GM19023 (cell line): Measurements from ENCODE around the gene PRR33.

Experiments
- ATAC-seq: cut with Tn5 transposase; IDR thresholded peaks from one replicate; pipeline ENCODE4 v1.9.1; 2021; ENCODE audit warnings: mild to moderate bottlenecking, moderate library complexity; ENCODE audit not compliant: unreplicated experiment

PRR33 gene

DNA sequence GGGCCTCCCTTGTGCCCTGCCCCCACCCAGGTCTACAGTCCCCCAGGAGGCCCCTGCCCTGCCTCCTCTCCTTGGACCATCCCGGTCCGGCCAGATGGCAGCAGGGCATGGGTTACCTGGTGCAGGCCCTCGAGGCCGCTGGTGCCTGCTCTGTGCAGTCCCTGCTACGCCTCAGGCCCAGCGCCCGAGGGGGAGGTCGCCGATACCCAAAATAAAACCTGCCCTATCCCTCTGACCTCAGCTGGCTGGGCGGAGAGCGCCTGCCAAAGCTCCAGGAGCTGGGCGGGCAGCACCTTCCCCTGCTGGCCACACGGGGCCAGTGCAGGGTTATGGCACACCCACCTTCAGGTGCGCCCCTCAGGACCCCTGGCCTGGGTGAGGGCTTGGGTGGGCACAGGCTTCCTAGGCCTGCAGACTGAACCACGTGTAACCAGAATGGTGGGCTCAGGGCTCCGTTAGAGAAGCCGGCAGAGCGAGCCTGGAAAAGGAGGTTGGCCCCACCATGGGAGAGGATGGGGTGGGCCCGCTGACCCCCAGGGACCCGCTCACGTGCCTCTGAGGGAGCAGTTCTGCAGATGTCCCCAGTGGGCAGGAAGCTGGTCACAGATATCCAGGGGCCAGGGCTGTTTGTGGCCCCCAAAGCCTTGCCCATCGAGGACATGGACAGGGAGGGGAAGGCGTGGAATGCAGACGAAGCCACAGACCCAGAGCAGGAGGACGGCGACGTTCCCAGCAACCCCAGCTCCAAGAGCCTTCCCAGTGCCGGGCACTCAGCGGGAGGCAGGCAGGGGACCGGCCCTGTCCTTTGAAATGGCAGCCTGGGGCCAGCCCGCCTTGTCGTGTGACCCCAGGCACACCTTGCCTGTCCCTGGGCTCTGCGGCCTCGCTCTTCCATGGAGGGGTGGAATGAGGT is 26.1 kb upstream of the PRR33 start:
- no peak for ATAC-seq

DNA sequence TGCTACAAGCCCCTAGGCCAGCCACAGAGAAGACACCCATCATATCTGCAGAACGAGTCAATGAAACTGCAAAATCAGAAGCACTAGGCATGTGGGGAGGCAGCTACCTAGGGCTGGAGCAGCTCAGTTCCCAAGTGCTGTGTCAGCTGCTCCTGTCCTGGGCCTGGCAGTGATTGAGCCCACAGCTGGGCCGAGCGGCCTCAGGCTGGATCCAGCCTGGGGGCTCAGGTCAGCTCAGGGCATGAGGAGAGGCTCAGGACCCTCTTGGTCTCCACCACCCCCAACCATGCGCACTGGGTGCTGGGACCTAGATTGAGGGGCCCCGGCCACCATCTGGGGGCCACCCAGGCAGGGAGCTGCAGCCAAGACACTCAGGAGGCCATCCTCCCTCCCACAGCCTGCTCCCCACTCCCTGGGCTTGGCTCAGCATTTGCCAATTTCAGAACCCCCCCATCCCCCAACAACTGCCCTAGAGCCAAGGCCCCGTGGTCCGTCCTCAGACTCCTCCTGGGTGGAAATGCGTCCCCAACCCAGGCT is 25.4 kb upstream of the PRR33 start:
- ATAC-seq, result no peak

DNA sequence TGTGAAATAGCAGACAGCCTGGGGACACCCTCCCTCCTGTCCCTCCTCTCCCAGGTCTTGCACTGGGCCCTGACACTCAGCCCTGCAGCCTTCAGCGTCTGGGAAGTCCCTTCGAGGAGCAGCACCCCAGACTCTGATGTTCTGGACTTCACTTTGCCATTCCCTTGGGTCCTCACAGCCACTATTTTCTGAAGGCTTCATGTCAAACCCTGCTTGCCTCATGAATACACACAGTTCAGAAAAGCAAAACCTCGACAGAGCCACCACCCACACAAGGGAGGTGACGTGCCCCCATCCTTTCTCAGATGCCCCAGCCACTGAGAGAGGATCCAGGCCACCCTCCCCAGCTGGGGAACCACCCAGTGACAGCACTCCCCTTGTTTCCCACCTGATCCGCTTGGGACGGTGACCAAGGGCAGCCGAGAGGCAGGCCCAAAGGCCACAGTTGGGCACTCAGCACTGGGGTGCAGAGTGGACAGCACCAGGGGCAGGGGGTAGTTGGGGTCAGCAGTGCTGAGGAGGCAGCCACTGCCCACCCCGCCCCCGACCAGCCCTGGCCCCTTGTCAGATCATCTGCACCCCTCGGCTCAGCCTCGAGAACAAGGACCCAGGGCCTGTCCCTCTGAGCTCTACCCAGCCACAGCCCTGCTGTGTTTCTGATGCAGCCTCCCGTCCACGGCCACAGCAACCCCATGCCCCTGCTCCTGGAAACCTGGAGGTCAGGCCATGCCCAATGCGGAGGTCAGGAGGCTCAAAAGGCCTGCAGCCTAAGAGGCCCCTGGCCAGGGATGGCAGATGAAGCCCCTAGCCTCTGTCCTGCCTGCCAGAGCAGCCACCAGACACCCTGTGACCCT is 24.7 kb upstream of the PRR33 start:
- peak; percentile 58 for ATAC-seq

DNA sequence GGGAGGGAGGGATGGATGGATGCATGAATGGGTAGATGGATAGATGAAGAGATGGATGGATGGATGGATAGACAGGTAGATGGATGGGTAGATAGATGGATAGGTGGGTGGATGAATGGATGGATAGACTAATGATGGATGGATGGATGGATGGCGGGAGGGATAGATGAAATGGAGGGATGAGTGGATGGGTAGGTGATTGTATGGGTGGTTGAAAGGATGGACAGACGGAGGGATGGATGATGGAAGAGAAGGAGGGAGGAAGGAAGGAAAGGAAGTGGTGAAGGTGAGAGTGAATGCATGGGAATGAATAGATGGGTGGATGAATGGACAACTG is 24.1 kb upstream of the PRR33 start:
- ATAC-seq, result no peak

- no peak for ATAC-seq
Measured at GRCh38 chr11:1913271-1914060, 21.8 kb upstream of the PRR33 start.

DNA sequence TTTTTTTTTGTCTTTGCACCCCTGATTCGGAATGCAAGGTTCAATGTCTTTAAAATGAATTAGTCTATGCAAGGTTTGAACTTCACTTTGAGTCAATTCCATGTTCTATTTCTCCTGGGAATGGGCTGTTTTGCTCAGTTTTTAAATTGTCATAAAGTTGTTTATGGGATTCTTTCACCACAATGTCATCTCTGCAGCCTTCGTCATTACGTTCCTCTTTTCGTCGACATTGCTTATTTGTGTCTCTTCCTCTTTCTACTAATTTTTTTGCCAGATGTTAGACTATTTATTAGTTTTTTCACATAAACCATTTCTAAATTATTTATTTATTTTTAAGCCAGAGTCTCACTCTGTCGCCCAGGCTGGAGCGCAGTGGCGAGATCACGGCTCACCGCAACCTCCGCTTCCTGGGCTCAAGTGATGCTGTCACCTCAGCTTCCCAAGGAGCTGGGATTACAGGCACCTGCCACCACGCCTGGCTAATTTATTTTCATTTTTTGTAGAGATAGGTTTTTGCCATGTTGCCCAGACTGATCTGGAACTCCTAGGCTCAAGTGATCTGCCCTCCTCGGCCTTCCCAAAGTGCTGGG is 20.7 kb upstream of the PRR33 start:
- ATAC-seq, result no peak

DNA sequence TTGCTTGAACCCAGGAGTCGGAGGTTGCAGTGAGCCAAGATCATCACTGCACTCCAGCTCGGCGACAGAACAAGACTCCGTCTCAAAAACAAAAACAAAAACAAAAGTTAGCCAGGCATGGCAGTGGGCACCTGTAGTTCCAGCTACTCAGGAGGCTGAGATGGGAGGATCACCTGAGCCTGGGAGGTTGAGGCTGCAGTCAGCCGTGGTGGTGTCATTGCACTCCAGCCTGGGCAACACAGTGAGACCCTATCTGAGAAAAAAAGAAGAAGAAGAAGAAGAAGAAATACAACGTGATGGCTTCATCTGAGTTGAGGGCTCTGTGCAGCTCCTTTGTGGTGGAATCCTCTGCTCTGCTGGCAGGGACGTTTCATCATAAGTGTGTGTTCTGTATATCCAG is 17.8 kb upstream of the PRR33 start:
- ATAC-seq, result no peak

DNA sequence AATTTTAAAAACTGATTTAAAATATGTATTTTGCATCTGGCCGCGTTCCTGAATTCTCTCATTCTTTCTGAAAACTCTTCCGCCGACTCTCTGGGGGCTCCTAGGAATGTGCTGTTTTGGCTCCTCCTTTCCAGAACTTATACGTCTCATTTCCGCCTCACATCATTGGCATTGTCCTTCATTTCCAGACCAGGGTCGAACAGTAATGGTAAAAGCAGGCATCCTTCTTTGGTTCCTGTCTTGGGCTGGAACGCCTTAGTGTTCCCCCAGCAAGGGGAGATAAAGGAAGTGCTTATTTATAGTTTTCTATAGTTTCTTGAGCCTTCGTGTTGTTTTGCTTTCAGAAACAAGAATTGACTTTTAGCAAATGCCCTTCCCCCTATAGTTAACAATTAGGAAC is 16.9 kb upstream of the PRR33 start:
- ATAC-seq, result no peak

GRCh38 chr11:1906611-1907423 is 15.1 kb upstream of the PRR33 start:
- ATAC-seq, result no peak

- ATAC-seq, result no peak
Measured at GRCh38 chr11:1906181-1906580, 14.5 kb upstream of the PRR33 start.

DNA sequence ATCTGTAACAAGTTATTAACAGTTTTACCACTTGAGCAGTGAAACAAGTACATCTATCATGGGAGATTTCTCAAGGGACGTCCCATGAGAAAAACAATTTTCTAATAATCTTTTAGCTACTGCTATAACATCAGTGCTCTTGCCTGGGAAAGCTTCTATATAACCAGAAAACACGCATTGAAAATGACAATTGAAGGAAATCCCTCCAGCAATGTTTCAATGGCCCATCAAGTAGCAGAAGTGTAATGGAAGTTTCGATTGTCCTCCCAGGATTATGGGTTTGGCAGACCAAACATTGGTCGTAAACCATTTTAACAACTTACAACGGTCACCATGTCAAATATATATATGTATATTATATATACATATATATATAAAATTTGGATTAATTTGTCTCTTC is 8.0 kb upstream of the PRR33 start:
- no peak for ATAC-seq

DNA sequence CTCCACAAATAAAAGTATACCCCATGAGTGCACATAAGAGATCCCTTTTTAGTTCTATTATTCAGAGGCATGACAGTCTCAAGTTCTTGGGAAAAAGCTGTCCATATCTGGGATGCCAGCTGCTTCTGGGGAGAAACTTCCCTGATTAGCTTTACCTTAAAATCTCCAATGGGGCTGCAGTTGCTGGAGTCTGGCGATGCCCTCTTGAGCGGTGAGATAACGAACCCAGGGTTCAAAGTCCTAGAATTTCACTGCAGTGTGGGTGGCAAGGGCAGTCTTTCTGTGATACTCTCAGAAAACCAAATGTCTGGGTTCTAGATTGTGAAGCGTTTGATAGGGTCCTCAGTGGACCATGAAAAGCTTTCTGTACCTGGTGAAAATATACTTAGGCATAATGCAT is 7.4 kb upstream of the PRR33 start:
- no peak for ATAC-seq

DNA sequence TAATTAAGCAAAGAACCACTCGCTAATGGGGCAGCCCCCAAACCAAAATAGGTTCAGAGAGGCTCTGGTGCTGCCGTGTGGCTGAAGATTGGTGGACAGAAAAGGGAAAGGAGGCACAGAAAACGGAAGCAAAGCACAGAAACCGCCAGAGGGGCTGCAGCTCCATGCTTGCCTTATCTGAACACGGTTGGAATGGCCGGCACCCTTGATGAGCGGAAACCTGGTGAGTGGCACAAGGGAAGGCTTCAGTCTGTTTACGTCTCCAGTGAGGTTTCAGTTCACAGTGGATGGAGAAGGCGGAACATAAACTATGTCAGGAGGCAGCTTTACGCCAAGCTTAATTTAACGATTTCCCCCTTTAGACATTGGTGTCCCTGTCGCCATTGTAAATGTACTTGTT is 5.2 kb upstream of the PRR33 start:
- ATAC-seq, result no peak

DNA sequence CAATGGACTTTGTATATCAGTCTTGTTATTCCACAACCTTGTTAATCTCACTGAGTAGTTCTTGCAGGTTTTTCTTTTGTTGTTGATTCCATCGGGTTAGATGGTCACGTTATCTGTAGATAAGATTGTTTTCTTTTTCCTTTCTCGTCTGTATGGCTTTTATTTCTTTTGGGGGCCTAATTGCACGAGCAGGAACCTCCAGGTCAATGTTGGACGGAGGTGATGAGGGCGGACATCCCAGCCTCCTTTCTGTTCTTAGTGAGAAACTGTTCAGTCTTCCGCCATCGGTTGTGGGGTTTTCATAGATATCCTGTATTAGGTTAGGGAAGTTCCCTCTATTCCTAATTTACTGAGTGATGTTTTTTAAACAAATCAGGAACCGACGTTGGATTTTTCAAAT is 4.8 kb upstream of the PRR33 start:
- ATAC-seq, result no peak

GRCh38 chr11:1894759-1895158 is 3.1 kb upstream of the PRR33 start:
- no peak for ATAC-seq

- ATAC-seq, result no peak
Measured at GRCh38 chr11:1893581-1894359, 2.1 kb upstream of the PRR33 start.

- no peak for ATAC-seq
Measured at GRCh38 chr11:1892558-1892957, 863 bp upstream of the PRR33 start.

DNA sequence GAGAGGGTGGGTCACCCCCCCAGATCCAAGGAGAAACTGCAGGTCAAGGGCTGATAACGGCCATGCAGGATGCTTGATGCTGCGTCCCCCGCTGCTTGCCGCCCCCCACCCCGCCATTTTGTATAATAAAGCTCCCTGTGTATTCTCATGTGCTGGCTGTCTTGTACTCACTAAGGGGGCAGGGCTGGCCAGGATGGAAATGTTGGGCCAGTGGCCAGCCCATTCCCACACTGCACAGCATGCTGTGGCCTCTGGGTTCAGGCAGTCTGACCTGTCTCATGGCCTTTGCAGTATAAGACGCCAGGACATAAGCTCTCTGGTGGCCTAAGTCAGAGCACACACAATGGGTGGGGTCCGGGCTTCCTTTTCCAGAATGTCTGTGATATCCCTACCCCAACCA is 421 bp upstream of the PRR33 start:
- ATAC-seq, result no peak
